Stomach (tissue), 4 donors: ENCODE data around the gene PORCN.
"Not testable (repeated sequence)": the region's sequence is repeated elsewhere in the genome, so short reads cannot be mapped to it uniquely, and the experiment has no call there.

Experiments
- CTCF ChIP-seq, 7 experiments: fragments of 450-650 bp in 4 of 7; fragments of 200-600 bp in 3 of 7; sonication (generic) in 3 of 7; IDR thresholded peaks; one replicate each; pipeline ENCODE4 v1.5.1; 2016 to 2019; ENCODE audit warnings: antibody characterized with exemption in 7 of 7, control low read depth in 2 of 7, mild to moderate bottlenecking in 1 of 7
- POLR2A ChIP-seq, 4 donors: fragments of 450-650 bp; IDR thresholded peaks; one replicate each; pipeline ENCODE4 v1.6.1; 2016; ENCODE audit warnings: antibody characterized with exemption in 4 of 4, control low read depth in 2 of 4, mild to moderate bottlenecking in 1 of 4, moderate library complexity in 1 of 4

- TF ChIP-seq CTCF, POLR2A (IDR thresholded peaks at IDR 0.05): not testable (repeated sequence)
Observed at GRCh38 chrX:48519481-48519880, 10.7 kb downstream of the PORCN start.
